KMS-11 (cell line): Measurements from ENCODE around the gene RFTN1.

Experiments
- H2AFZ ChIP-seq: fragments of 200-600 bp; sonication (generic); 2 replicates; pipeline ENCODE4 v1.6.1; 2016; ENCODE audit warnings: antibody characterized with exemption, mixed run types, low read depth
- H3K27ac ChIP-seq: fragments of 200-600 bp; sonication (generic); 2 replicates; pipeline ENCODE4 v1.6.1; 2016; ENCODE audit warnings: mild to moderate bottlenecking, mixed run types
- H3K27me3 ChIP-seq: fragments of 200-600 bp; sonication (generic); 2 replicates; pipeline ENCODE4 v1.6.1; 2017; ENCODE audit warnings: mild to moderate bottlenecking, low read depth, mixed run types, moderate library complexity; ENCODE audit not compliant: insufficient read depth
- H3K36me3 ChIP-seq: fragments of 200-600 bp; sonication (generic); 2 replicates; pipeline ENCODE4 v1.6.1; 2017; ENCODE audit warnings: mild to moderate bottlenecking, mixed run types; ENCODE audit not compliant: insufficient read depth
- H3K4me1 ChIP-seq: fragments of 200-600 bp; sonication (generic); 2 replicates; pipeline ENCODE4 v1.6.1; 2016; ENCODE audit warnings: mild to moderate bottlenecking, low read depth, mixed run types; ENCODE audit not compliant: poor library complexity, severe bottlenecking
- H3K4me2 ChIP-seq: fragments of 200-600 bp; sonication (generic); 2 replicates; pipeline ENCODE4 v1.7.0; 2016; ENCODE audit warnings: mild to moderate bottlenecking, mixed run types
- H3K4me3 ChIP-seq: fragments of 200-600 bp; sonication (generic); IDR thresholded peaks from 2 replicates; pipeline ENCODE4 v1.6.1; 2017; ENCODE audit warnings: low read depth, low read length, mixed read lengths; ENCODE audit not compliant: insufficient read depth
- H3K79me2 ChIP-seq: fragments of 200-600 bp; sonication (generic); 2 replicates; pipeline ENCODE4 v1.6.1; 2016; ENCODE audit warnings: low read depth, mixed run types; ENCODE audit not compliant: insufficient read depth
- H3K9ac ChIP-seq: fragments of 200-600 bp; sonication (generic); 2 replicates; pipeline ENCODE4 v1.6.1; 2016; ENCODE audit warnings: mild to moderate bottlenecking, mixed run types
- H4K20me1 ChIP-seq: fragments of 200-600 bp; sonication (generic); 2 replicates; pipeline ENCODE4 v1.6.1; 2016; ENCODE audit warnings: mild to moderate bottlenecking, mixed run types; ENCODE audit not compliant: insufficient read depth
- TF ChIP-seq, protein P1 (sequence below): fragments of 200-600 bp; sonication (generic); conservative IDR thresholded peaks from 2 replicates; pipeline ENCODE4 v1.6.1; 2017; ENCODE audit warnings: low read depth, mild to moderate bottlenecking, antibody characterized with exemption, low read length, moderate library complexity, mixed read lengths

The RFTN1 gene

DNA sequence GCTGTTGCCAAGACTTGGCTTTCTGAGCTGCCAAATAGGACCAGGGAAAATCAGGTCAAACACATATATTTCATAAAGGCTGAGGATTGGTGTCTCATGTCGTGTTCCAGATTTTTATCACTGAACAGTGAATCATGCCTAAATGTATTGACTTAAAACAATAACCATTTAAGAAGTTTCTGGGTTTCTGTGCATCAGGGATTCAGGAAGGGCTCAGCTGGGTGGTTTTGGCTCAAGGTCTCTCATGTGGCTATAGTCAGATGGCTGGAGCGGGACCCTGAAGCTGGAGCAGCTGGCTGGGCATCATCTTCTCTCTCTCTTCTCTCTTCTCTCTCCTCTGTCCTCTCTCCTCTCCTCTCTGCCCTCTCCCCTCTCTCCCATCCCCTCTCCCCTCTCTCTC, 10.7 kb upstream of the RFTN1 start:
- H3K4me3 ChIP-seq: no peak overlapping the region
- H4K20me1 ChIP-seq: no peaks in the 10 kb centered on the region
- H3K9ac ChIP-seq: no peak overlapping the region
- H3K4me1 ChIP-seq: no peaks in the 10 kb centered on the region
- TF ChIP-seq, protein P1, sequence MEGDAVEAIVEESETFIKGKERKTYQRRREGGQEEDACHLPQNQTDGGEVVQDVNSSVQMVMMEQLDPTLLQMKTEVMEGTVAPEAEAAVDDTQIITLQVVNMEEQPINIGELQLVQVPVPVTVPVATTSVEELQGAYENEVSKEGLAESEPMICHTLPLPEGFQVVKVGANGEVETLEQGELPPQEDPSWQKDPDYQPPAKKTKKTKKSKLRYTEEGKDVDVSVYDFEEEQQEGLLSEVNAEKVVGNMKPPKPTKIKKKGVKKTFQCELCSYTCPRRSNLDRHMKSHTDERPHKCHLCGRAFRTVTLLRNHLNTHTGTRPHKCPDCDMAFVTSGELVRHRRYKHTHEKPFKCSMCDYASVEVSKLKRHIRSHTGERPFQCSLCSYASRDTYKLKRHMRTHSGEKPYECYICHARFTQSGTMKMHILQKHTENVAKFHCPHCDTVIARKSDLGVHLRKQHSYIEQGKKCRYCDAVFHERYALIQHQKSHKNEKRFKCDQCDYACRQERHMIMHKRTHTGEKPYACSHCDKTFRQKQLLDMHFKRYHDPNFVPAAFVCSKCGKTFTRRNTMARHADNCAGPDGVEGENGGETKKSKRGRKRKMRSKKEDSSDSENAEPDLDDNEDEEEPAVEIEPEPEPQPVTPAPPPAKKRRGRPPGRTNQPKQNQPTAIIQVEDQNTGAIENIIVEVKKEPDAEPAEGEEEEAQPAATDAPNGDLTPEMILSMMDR: no peak
- no peaks in the 10 kb centered on the region for H3K27me3 ChIP-seq
- H2AFZ ChIP-seq: no peak overlapping the region
- no peak overlapping the region for H3K27ac ChIP-seq
- no peaks in the 10 kb centered on the region for H3K36me3 ChIP-seq
- H3K4me2 ChIP-seq: no peak overlapping the region
- no peaks in the 10 kb centered on the region for H3K79me2 ChIP-seq

DNA sequence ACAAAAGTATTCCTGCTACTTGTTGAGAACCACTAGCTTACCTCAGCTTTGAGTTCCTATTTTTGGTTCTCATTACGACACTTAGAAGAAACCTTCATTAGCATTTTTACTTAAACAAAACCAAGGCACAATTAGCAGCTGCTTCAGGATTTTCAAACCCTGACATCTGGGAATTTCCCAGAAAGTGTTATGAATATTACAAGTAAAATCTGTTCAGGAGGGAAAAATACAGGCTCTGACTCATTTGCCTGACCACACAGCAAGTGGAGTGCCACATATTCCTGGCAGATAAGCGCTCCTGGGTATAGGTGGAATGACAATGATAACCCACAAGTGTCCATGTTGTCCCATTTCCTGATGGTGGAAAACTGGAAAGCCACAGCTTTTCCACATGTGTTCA, 10.3 kb upstream of the RFTN1 start:
- Histone ChIP-seq H4K20me1 (no peaks in the 10 kb centered on the region), H3K36me3 (no peaks in the 10 kb centered on the region), H2AFZ (no peak overlapping the region), H3K4me2 (no peak overlapping the region), H3K4me1 (no peaks in the 10 kb centered on the region), H3K27ac (no peak overlapping the region), H3K4me3 (no peak overlapping the region), H3K9ac (no peak overlapping the region), H3K27me3 (no peaks in the 10 kb centered on the region), H3K79me2 (no peaks in the 10 kb centered on the region)
- TF ChIP-seq, protein P1: no peak

DNA sequence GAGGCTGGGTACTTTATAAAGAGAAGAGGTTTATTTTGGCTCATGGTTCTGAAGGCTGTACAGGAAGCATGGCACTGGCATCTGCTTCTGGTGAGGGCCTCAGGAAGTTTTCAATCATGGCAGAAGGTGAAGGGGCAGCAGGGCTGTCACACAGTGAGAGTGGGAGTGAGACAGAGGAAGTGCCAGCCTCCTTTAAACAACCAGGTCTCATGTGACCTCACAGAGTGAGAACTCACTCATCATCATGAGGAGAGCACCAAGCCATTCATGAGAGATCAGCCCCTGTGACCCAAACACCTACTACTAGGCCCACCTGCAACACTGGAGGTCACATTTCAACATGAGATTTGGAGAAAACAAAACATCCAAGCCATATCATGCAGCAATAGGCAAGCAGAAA, 9.3 kb upstream of the RFTN1 start:
- no peaks in the 10 kb centered on the region for H3K36me3 ChIP-seq
- H4K20me1 ChIP-seq: no peaks in the 10 kb centered on the region
- H3K4me2 ChIP-seq: no peak overlapping the region
- no peak overlapping the region for H2AFZ ChIP-seq
- H3K27me3 ChIP-seq: no peaks in the 10 kb centered on the region
- TF ChIP-seq, protein P1: no peak
- no peaks in the 10 kb centered on the region for H3K79me2 ChIP-seq
- H3K4me3 ChIP-seq: no peak overlapping the region
- no peak overlapping the region for H3K27ac ChIP-seq
- no peaks in the 10 kb centered on the region for H3K4me1 ChIP-seq
- H3K9ac ChIP-seq: no peak overlapping the region

DNA sequence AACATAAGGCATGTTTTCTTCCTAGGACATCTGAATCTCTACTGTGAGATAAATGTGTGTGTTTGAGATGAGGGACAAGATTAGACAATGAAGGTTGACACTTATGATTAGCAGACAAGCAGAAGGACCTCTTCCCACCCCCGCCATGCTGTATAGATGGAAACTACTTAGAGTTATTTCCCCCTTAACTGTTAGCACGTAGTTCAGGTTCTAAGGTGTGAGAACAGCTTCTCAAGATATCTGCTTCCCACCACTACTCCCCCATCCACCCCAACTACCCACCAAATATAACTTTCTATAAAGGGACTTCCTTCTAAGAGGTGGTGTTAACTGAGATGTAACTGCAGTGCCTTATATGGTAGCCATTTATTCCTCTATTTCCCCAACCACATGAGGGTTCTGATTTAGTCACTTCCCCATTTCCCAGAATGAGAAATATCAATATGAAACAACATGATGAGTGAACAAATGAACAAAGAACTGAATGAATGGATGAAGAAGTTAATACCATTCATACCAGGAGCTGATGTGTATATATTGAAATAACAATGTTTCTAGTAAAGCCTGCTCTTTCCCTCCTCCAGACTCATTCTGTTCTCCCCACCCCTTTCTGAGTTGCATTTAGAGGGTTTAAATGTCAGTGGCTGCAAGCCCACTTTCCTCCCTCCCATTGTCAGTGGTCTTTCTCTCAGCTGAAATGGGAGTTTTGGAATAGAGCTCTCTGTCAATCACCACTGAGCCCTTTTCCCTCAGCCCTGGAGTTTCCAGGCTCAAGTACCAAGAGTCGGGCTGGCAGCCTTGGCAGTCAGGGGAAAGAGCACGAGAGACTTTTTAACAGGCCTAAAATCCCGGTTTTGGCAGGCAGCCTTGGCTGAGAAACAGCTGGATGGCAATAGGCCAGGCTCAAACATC, 7.7 kb upstream of the RFTN1 start:
- Histone ChIP-seq H3K79me2 (no peaks in the 10 kb centered on the region), H3K9ac (no peak overlapping the region), H4K20me1 (no peaks in the 10 kb centered on the region), H3K27ac (no peak overlapping the region), H3K4me3 (no peak overlapping the region), H3K36me3 (no peaks in the 10 kb centered on the region), H3K4me1 (no peaks in the 10 kb centered on the region), H3K4me2 (no peak overlapping the region), H2AFZ (no peak overlapping the region), H3K27me3 (no peaks in the 10 kb centered on the region)
- TF ChIP-seq, protein P1: no peak
